HepG2 (cell line): ENCODE data around the gene CISTR. TPM values are rescaled to one million over a fixed set of nuclear protein-coding genes. Genes with fewer than 3 reads are reported as not detected.
A peak's percentile ranks its signal among the peaks of the same experiment; 100 is the strongest.

ENCODE experiments used
- AHR ChIP-seq: IDR thresholded peaks from 2 replicates; pipeline ENCODE4 v1.6.1; 2018; ENCODE audit warnings: missing genetic modification reagents, missing compliant biosample characterization
- ARNT ChIP-seq: fragments of 450-650 bp; IDR thresholded peaks from 2 replicates; pipeline ENCODE4 v1.6.1; 2017
- BRD4 ChIP-seq: sonication (generic); formaldehyde crosslinking; IDR thresholded peaks from 2 replicates; pipeline ENCODE4 v1.4.0; 2020; ENCODE audit warnings: missing genetic modification reagents
- CBX5 ChIP-seq: sonication (generic); formaldehyde crosslinking; IDR thresholded peaks from 2 replicates; pipeline ENCODE4 v1.4.0; 2020; ENCODE audit warnings: missing genetic modification reagents, borderline replicate concordance
- GABPB1 ChIP-seq: IDR thresholded peaks from 2 replicates; pipeline ENCODE4 v1.6.1; 2016; ENCODE audit warnings: mild to moderate bottlenecking, missing genetic modification reagents, moderate library complexity, missing compliant biosample characterization
- GFI1 ChIP-seq: sonication (generic); formaldehyde crosslinking; IDR thresholded peaks from 2 replicates; pipeline ENCODE4 v1.5.0; 2020; ENCODE audit warnings: missing genetic modification reagents, mild to moderate bottlenecking, borderline replicate concordance
- HNRNPH1 ChIP-seq: fragments of 200-400 bp; formaldehyde crosslinking; optimal IDR thresholded peaks from 2 replicates; pipeline ENCODE3; 2017; ENCODE audit warnings: mild to moderate bottlenecking, low read depth, low read length
- HOXA9 ChIP-seq: sonication (generic); formaldehyde crosslinking; IDR thresholded peaks from 2 replicates; pipeline ENCODE4 v1.8.1; 2022; ENCODE audit warnings: missing genetic modification reagents, mild to moderate bottlenecking, moderate library complexity, borderline replicate concordance
- IKZF1 ChIP-seq: fragments of 450-650 bp; IDR thresholded peaks from 2 replicates; pipeline ENCODE4 v1.7.1; 2016
- MTF1 ChIP-seq: sonication (generic); formaldehyde crosslinking; IDR thresholded peaks from 2 replicates; pipeline ENCODE4 v1.5.0; 2020; ENCODE audit warnings: missing genetic modification reagents
- NCOR1 ChIP-seq: fragments of 200-600 bp; sonication (generic); IDR thresholded peaks from 2 replicates; pipeline ENCODE4 v1.7.0; 2017; ENCODE audit warnings: antibody characterized with exemption, low read length, borderline replicate concordance
- PITX1 ChIP-seq: sonication (generic); formaldehyde crosslinking; IDR thresholded peaks from 2 replicates; pipeline ENCODE4 v1.5.1; 2020; ENCODE audit warnings: mild to moderate bottlenecking, missing genetic modification reagents
- SP4 ChIP-seq: sonication (generic); formaldehyde crosslinking; IDR thresholded peaks from 2 replicates; pipeline ENCODE4 v1.8.1; 2023; ENCODE audit warnings: mild to moderate bottlenecking, missing genetic modification reagents
- SSRP1 ChIP-seq: IDR thresholded peaks from 2 replicates; pipeline ENCODE4 v1.6.1; 2016; ENCODE audit warnings: control low read depth
- THAP7 ChIP-seq: sonication (generic); formaldehyde crosslinking; IDR thresholded peaks from 2 replicates; pipeline ENCODE4 v1.8.1; 2023; ENCODE audit warnings: mild to moderate bottlenecking, missing genetic modification reagents
- TSC22D2 ChIP-seq: sonication (generic); formaldehyde crosslinking; IDR thresholded peaks from 2 replicates; pipeline ENCODE4 v1.5.1; 2020; ENCODE audit warnings: missing genetic modification reagents, mild to moderate bottlenecking, borderline replicate concordance
- ZNF180 ChIP-seq: sonication (generic); formaldehyde crosslinking; IDR thresholded peaks from 2 replicates; pipeline ENCODE4 v1.4.0; 2020; ENCODE audit warnings: low read depth, missing genetic modification reagents, borderline replicate concordance
- ZNF275 ChIP-seq: sonication (generic); formaldehyde crosslinking; IDR thresholded peaks from 2 replicates; pipeline ENCODE4 v1.8.0; 2022; ENCODE audit warnings: missing genetic modification reagents, mild to moderate bottlenecking, inconsistent platforms, borderline replicate concordance
- ZNF597 ChIP-seq: sonication (generic); formaldehyde crosslinking; IDR thresholded peaks from 2 replicates; pipeline ENCODE4 v1.5.0; 2020; ENCODE audit warnings: missing genetic modification reagents
- ZNF605 ChIP-seq: sonication (generic); formaldehyde crosslinking; IDR thresholded peaks from 2 replicates; pipeline ENCODE4 v1.8.0; 2022; ENCODE audit warnings: mild to moderate bottlenecking, missing genetic modification reagents
- polyA plus RNA-seq, 8 experiments: library from polyadenylated mRNA; depleted of rRNA in 3 of 8; stranded (reverse) in 7 of 8; unstranded in 1 of 8; fragments of >200 nt; fragmentation: Illumina TruSeq in 4 of 8; extraction: Trizol in 4 of 8; gene quantifications; 2 replicates each; pipeline versions ENCODE4 v1.2.1 to v1.2.3, GENCODE V29; 2011 to 2016; ENCODE audit warnings: low read depth in 4 of 8, missing spikeins in 1 of 8, mixed read lengths in 1 of 8; ENCODE audit not compliant: insufficient read depth in 1 of 8
- total RNA-seq, 5 experiments: library from RNA; depleted of rRNA; stranded (reverse); fragments of >200 nt; fragmentation: Illumina TruSeq; extraction: Trizol; gene quantifications; 2 replicates each; pipeline ENCODE4 v1.2.3, GENCODE V29; 2016; ENCODE audit warnings: low read depth in 1 of 5
- TF ChIP-seq, protein P1 (sequence below): sonication (generic); formaldehyde crosslinking; IDR thresholded peaks from 2 replicates; pipeline ENCODE4 v1.5.0; 2020; ENCODE audit warnings: mild to moderate bottlenecking, missing genetic modification reagents
- TF ChIP-seq, protein P2 (sequence below): IDR thresholded peaks from 2 replicates; pipeline ENCODE4 v1.6.1; 2016; ENCODE audit warnings: low read depth
- TF ChIP-seq, protein P3 (sequence below): IDR thresholded peaks from 2 replicates; pipeline ENCODE4 v1.6.1; 2016; ENCODE audit warnings: mild to moderate bottlenecking

CISTR gene
- total and polyA plus RNA-seq, 2 of the 13 experiments (the other 11 are each of a cell fraction or from before 2014, with no cell fraction given) = not detected

GRCh38 chr12:53727310-53728041 is 24.3 kb downstream of the CISTR start, which contains the start of gene CALCOCO1 (continued):
- no peak for TF ChIP-seq THAP7 (CRISPR knock-in tag)
- TF ChIP-seq ZNF275 (CRISPR knock-in tag) = no peak
- no peak for TF ChIP-seq ARNT
- peak; percentile 93 for TF ChIP-seq GABPB1 (CRISPR knock-in tag)
- TF ChIP-seq, protein P1, sequence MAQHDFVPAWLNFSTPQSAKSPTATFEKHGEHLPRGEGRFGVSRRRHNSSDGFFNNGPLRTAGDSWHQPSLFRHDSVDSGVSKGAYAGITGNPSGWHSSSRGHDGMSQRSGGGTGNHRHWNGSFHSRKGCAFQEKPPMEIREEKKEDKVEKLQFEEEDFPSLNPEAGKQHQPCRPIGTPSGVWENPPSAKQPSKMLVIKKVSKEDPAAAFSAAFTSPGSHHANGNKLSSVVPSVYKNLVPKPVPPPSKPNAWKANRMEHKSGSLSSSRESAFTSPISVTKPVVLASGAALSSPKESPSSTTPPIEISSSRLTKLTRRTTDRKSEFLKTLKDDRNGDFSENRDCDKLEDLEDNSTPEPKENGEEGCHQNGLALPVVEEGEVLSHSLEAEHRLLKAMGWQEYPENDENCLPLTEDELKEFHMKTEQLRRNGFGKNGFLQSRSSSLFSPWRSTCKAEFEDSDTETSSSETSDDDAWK = no peak
- TF ChIP-seq, protein P2, sequence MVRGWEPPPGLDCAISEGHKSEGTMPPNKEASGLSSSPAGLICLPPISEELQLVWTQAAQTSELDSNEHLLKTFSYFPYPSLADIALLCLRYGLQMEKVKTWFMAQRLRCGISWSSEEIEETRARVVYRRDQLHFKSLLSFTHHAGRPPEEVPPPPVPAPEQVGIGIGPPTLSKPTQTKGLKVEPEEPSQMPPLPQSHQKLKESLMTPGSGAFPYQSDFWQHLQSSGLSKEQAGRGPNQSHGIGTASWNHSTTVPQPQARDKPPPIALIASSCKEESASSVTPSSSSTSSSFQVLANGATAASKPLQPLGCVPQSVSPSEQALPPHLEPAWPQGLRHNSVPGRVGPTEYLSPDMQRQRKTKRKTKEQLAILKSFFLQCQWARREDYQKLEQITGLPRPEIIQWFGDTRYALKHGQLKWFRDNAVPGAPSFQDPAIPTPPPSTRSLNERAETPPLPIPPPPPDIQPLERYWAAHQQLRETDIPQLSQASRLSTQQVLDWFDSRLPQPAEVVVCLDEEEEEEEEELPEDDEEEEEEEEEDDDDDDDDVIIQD (CRISPR knock-in tag) = peak; percentile 42; the same call in 1 of the 2 replicates
- TF ChIP-seq HNRNPH1 = no peak
- TF ChIP-seq SSRP1 (CRISPR knock-in tag) = 0 out of 2 replicates have a peak, but pooled peaks have one; percentile 47
- TF ChIP-seq, protein P3, sequence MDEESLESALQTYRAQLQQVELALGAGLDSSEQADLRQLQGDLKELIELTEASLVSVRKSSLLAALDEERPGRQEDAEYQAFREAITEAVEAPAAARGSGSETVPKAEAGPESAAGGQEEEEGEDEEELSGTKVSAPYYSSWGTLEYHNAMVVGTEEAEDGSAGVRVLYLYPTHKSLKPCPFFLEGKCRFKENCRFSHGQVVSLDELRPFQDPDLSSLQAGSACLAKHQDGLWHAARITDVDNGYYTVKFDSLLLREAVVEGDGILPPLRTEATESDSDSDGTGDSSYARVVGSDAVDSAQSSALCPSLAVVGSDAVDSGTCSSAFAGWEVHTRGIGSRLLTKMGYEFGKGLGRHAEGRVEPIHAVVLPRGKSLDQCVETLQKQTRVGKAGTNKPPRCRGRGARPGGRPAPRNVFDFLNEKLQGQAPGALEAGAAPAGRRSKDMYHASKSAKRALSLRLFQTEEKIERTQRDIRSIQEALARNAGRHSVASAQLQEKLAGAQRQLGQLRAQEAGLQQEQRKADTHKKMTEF = peak; percentile 80
- TF ChIP-seq MTF1 (CRISPR knock-in tag) = 0 out of 2 replicates have a peak, but pooled peaks have one; percentile 43
- TF ChIP-seq ZNF597 = peak; percentile 92; the same call in 1 of the 2 replicates
- peak; percentile 51; the same call in 1 of the 2 replicates for TF ChIP-seq CBX5
- peak; percentile 62; the same call in 1 of the 2 replicates for TF ChIP-seq ZNF180 (CRISPR knock-in tag)
- peak; percentile 48; the same call in 1 of the 2 replicates for TF ChIP-seq ZNF605 (CRISPR knock-in tag)
- no peak for TF ChIP-seq TSC22D2
- TF ChIP-seq PITX1 (CRISPR knock-in tag) = peak; percentile 85
- no peak for TF ChIP-seq NCOR1
- TF ChIP-seq AHR (CRISPR knock-in tag) = peak; percentile 46; the same call in 1 of the 2 replicates
- TF ChIP-seq GFI1 = no peak
- peak; percentile 41; the same call in 1 of the 2 replicates for TF ChIP-seq HOXA9 (CRISPR knock-in tag)
- peak; percentile 96 for TF ChIP-seq SP4 (CRISPR knock-in tag)
- TF ChIP-seq BRD4 (CRISPR knock-in tag) = no peak
- no peak for TF ChIP-seq IKZF1
